RPMI8226 (cell line): ENCODE measurements around the gene LXN.
A peak's percentile ranks its signal among the peaks of the same experiment; 100 is the strongest.

Experiments
- DNase-seq: peaks from one replicate; pipeline ENCODE4 v3.0.0-alpha.2; 2015

The LXN gene

DNA sequence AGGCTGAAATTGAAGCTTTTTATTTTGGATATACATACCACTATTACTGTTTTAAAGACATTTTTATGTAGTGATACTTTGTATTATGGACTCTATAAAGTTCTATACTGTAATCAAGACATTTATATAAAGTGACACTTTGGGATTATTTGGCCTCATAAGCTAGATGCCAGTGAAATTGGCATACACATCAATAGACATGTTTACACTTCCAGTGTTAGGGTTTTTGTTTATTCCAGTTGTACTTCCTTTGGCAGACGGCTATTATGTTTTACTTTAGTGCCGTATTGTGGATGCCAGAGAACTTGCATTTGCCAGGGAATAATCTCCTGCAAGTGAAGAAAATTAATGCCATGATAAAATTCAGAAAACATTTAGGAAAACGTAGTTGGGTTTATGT, 6.0 kb downstream of the LXN start:
- DNase-seq, result no peak

DNA sequence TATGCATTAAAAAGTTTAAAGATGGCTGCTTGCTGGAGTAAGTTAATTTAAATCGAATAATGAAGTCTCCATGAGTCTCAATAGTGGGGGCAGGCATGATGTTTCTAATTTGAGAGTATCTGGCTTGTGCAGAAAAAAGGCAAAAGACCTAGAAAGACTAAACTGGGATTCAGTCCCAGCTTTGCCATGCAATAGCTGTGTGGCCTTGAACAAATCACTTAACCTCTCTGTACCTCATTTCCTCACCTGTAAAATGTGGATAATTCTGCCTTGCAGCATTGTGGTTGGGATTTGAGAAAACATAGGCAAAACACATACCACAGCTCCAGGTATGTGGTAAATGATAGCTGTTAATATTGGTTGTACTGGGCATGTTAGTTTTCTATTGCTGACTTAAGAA, 8.6 kb downstream of the LXN start:
- DNase-seq, result no peak

DNA sequence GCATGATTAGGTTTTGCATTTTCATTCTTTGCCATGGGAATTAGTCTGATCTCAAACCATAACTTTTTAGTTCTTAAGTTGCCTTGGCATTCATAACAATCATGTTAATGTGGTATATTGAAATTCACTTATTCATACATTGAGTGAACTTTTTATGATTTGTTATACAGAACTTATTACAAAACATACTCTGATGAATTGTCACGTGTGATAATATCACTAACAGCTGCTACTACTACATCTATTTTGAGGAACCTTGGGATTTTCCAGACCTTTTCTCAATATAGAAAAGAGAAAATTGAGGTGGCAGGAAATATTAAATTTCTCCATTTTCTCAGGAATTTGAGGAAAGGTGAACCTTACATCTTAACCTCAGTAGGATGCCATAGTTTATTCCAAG, 9.2 kb downstream of the LXN start:
- no peak for DNase-seq

DNA sequence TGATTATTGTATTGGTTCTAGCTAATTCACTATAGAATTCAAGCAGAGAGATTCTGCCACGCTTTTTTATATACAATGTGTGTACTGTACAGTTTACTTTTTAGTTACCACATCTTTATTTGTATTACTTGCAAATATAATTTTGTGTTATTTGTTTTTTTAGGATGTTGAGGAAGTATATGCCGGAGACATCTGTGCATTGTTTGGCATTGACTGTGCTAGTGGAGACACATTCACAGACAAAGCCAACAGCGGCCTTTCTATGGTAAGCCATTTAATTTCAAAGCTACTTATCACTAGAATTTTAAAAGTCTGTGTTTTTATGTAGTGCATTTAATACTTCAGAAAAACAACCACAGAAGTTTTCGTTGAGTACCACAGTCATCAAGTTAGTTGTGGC, 11.7 kb downstream of the LXN start:
- DNase-seq, result no peak

DNA sequence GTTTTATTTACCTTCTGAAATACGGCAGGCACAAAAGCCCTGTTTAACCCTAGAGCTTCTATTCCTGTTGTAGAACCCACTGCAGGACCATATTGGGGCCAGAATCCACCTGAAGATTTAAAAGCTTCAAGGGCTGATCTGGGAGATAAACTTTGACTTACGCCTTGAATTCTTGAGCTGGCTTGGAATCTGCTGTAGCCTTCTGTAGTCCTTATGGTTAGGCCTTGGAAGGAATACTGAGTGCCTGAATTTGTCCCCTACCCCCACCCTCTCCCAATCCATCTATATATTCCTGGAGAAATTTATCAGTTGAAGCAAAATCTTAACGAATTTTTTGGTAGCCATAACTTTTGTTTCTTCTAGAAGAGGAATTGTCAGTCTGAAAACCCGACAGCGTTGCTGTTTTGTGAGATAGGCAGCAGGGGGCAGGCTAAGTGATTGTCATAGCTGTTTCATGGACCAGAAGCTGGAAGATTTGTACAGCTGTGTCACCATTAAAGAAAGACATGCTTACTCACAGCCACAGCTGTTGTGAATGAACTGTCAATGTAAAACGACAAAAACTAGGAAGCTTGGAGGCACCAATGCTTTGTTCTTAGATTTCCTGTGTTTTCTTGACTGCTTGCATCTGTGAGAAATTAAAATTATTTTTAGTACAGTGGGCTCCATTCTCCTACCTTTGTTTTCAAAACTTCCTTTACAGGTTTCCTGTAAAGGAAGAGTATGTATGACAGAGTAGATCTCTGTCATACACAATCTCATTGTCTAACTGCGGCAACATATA, 12.8 kb downstream of the LXN start:
- peak; percentile 72 for DNase-seq

DNA sequence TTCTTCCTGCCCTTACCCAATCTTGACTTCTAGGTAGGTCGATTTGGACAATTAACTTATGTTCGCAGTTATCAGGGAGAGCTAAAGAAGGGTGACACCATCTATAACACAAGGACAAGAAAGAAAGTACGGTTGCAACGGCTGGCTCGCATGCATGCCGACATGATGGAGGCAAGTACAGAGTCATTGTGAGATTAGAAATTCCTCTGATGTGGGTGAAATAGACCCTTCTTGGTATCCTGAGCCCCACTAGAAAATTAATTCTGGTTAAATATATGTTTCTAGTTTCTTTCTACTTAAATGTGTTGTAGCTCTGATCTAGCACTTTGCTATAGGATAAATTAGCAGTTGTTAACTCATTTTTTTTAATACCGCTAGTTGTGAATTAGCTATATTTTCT, 13.6 kb downstream of the LXN start:
- no peak for DNase-seq

DNA sequence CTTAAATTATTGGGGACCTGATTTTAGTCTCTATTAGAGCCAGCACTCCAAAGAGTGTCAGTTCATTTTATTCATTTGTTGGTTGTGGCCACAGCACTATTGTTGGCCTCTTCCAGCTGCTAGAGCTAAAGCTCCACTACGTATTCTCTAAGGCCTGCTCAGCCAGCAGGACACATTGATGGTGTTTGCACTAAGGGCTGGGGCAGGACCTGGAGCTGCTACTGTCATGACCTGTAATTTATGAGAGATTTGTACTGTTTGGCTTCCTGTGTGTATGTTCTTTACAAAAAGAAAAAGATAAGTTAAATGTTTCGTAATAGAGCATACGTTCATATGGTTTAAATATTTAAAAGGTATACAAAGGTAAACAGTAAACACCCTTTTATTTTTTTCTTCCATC, 20.0 kb downstream of the LXN start:
- DNase-seq, result no peak

DNA sequence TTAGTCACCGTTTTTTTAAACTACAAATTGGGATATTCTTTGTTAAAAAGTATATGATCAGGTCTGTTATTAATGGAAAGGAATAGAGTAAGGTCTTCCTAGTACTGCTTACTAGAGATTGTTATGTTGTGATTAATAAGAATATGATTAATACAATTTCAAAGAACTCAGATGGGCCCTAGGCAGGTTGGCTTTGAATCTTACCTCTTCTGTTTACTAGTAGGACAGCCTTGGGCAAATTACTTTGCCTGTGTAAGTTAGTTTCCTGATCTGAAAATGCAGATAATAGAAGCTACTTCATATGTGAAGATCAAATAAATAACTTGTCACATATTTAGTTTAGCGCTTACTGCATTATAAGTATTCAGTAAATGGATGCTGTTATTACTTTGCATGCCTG, 21.3 kb downstream of the LXN start:
- no peak for DNase-seq

DNA sequence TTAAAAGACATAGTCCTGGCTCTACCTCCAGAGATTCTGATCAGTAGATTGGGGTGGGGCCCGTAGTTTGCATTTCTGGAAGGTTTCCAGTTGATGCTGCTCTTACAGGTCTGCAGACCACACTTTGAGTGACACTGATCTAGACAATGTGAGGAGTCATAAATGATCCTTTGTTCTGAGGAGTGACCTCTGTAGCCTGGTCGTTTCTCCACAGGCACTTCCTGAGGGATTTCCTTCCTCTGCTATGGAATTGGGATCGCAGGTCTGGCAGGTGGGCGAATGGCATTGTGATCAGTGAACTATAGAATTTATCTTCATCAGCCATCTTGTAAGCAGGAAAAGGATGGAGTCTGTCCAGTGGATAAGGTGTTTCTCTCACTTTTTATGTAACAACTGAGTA, 22.7 kb downstream of the LXN start:
- DNase-seq, result no peak

DNA sequence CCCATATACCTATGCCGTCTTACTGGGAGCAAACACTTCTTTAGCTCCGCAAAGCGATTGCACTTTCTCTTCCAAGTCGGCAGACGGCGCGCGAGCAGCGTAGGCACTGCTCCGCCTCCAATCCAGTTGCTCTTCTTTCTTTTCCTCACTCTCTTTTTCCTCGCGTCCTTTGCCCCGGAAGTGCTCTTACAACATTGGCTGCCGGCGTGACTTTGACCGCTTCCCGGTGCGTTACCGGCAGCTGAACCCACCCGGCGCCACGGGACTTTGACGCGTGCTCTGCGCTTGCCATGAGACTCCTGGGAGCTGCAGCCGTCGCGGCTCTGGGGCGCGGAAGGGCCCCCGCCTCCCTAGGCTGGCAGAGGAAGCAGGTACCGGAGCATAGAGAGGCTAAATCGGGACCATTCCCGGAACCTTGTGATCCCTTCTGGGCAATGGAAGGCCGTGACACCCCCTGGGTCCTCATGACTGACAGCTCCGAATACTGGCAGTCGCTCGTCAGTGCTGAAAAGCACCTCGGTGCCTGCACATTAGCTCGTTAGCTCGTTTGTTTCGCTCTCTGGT, 28.0 kb downstream of the LXN start, which contains the start of gene GFM1:
GFM1 (plus strand) TSS at position 183 of the 564 bp plus-strand sequence; CDS start at position 291, 108 bp downstream.
- peak; percentile 99 for DNase-seq

DNA sequence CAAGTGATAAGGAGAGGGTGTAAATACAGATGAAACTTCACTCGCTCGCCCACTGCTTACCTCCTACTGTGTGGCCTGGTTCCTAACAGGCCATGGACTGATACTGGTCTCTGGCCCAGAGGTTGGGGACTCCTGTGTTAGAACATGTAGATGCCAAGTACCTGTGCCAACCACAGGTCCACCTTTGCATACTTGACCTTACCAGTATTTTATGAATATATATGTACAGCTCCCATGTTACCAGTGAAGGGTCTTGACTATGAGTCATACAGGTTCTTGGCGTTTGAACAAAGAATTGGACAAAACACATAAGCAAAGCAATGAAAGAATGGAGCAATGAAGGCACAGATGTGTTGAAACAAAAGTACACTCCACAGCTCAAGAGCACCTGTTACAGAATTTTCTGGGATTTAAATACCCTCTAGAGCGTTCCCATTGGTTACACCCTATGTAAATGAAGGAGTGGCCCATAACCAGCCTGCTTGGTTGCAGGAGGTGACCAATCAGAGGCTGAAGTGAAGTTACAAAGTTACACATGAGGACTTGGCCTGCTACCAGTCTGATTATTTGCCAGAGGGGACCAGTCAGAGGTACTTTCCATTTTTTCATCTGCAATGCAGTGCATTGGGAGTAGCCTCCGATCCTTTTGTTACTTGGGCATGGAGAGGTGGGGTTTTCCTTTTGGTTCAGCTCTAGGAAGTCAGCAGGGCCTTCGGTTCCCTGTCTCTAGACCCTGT, 29.8 kb downstream of the LXN start:
- DNase-seq, result no peak

DNA sequence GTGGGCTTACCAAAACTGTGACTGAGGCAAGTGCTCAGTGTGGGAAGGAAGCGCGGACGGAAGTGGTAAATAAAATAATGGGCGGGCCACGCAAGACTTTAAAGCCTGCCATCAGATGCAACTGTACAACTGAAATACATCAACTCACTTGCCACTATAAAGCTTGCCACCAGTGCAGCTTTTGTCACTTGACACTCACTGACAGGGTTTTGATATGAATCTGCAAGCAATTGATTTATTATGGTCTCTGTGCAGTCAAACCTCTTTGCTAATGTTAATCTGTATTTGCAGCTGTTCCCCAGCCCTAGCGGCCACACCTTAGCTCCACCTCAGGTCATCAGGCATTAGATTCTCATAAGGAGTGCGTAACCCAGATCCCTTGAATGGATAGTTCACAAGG, 30.4 kb downstream of the LXN start:
- no peak for DNase-seq

DNA sequence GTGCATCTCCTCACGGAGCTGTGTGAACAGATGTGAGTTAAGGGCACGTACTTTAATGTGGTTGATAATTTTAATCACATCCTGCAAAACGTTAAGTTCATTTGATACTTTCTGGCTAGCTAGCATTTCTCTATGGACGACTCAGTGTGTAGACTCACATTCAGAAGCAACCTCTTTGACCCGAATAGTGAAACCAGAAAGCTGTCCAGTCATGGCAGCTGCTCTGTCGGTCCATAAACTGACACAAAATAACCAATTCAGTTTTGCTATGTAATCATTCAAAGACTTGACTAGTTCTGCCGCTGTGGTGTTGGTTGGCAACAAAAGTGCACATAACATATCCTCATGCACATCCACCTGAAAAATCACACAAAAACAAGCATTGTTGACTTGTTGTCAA, 31.8 kb downstream of the LXN start:
- DNase-seq, result no peak

DNA sequence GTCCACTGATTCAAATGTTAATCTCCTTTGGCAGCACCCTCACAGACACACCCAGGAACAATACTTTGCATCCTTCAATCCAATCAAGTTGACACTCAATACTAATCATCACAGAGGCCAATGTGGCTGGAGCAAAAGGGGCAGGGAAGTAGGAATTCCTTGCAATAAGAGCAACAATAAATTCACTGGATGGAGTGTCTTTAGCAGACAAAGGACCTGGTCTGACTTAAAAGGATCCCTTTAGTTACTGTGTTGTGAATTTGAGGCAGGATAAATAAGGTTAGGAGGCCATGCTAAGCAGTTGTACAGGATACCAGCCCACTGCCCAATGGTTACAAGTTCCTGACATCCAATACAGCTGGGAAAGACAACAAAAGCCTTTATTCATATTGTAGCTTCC, 40.5 kb downstream of the LXN start:
- no peak for DNase-seq

DNA sequence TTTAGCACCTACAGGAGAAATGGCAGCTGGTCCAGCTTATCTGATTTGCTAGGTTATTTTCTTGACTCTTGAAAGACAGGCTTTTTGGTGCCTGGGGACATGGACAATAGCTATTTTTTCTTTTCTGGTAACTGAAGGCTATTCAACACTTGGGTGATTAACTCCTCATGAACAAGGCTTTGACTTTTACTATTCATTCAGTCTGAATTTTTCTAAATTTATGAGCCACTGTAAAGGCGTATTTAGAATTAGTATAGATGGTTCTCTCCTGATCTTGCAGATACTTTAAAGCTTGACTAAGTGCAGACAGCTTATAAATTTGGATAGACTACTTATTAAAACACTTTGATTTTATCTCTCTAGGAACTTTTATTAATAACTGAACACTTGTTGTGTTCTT, 46.6 kb downstream of the LXN start:
- no peak for DNase-seq

DNA sequence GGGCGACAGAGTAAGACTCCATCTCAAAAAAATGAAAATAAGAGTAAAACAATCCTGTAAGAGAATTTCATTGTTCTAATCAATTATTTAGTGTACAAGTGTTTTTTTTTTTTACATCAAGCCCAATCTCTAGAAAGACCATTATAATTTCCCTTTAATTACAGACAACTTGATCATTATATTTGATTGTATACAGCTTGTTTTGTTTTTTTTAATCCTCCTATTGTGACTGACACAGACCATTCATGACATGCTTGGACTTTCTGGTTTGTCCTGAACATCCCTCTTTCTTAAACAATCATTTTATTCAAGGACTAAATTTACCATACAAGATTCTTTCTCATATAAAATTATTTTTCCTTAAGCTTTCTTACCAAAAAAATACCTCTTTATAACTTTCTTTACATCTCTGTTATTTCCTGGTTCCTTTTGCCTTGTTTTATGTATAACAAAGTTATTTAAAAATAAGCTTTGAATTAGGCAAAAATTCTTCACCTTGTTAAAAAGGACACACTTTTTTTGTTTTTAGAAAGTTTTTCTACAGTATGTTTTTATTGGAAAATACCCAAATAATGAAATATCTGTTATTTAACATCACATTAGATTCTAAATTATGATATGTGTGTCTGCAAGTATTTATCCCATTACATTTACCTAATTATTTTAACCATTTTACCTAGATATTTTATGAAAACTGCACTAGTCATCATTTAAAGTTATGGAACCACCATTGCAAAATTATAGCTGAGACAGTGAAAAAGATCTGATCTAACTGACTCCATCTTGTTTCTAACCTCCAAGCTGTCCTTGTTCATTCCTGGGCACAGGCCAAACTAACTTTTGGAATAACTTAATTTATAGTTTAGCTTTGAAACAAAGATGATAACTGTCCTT, 54.2 kb downstream of the LXN start:
- DNase-seq, result no peak
